Activated CD4-positive, alpha-beta T cell treated with anti-CD3 and anti-CD28 coated beads for 36 hours (primary cell): ENCODE results near the gene GMPR2. TPM values are rescaled to one million over a fixed set of nuclear protein-coding genes. Genes with fewer than 3 reads are reported as not detected.
"Not testable (repeated sequence)": the region's sequence is repeated elsewhere in the genome, so short reads cannot be mapped to it uniquely, and the experiment has no call there.

Source experiments
- ATAC-seq: fragments of 200-7000 bp; cut with Tn5 transposase; one replicate; pipeline ENCODE4 v1.10.0; 2021; ENCODE audit warnings: mild to moderate bottlenecking, moderate library complexity
- CTCF ChIA-PET: fragments of 350-600 bp; sonication (Branson Sonifier 250); formaldehyde crosslinking; loops from one replicate; lab custom pipeline; 2021; ENCODE audit warnings: antibody characterized with exemption; lab: Charles Lee
- POLR2A ChIA-PET: fragments of 350-600 bp; sonication (Branson Sonifier 250); formaldehyde crosslinking; loops from one replicate; lab custom pipeline; 2021; ENCODE audit warnings: antibody characterized with exemption, inconsistent platforms; lab: Charles Lee
- DNase-seq: peaks from one replicate; pipeline ENCODE4 v3.0.0-alpha.2; 2020
- H3K27ac Mint-ChIP-seq: one replicate; pipeline ENCODE4 v1.8.0; 2021; ENCODE audit warnings: mixed read lengths
- H3K27me3 Mint-ChIP-seq: one replicate; pipeline ENCODE4 v1.8.0; 2021; ENCODE audit warnings: mixed read lengths
- H3K36me3 Mint-ChIP-seq: one replicate; pipeline ENCODE4 v1.8.0; 2021; ENCODE audit warnings: low read depth, mixed read lengths
- H3K4me1 Mint-ChIP-seq: one replicate; pipeline ENCODE4 v1.8.0; 2021; ENCODE audit warnings: mixed read lengths
- H3K4me3 Mint-ChIP-seq: one replicate; pipeline ENCODE4 v1.8.0; 2021; ENCODE audit warnings: mild to moderate bottlenecking, moderate library complexity, mixed read lengths
- H3K9me3 Mint-ChIP-seq: one replicate; pipeline ENCODE4 v1.8.0; 2021; ENCODE audit warnings: low read depth, mixed read lengths
- intact Hi-C, 2 experiments: fragments of 100-400 bp; cut with DNase I in 1 of 2; cut with micrococcal nuclease in 1 of 2; formaldehyde crosslinking; loops; one replicate each; pipeline versions ENCODE4 v1.14.2 to v1.15.1; 2022 to 2024; cut with DNase I, micrococcal nuclease
- total RNA-seq, 2 experiments: library from RNA; stranded (reverse); gene quantifications; one replicate each; pipeline ENCODE4 v1.2.3, GENCODE V29; 2021

The GMPR2 gene
- total RNA-seq, 2 experiments from 2014 or later, result 56.7 to 59.6 TPM

DNA sequence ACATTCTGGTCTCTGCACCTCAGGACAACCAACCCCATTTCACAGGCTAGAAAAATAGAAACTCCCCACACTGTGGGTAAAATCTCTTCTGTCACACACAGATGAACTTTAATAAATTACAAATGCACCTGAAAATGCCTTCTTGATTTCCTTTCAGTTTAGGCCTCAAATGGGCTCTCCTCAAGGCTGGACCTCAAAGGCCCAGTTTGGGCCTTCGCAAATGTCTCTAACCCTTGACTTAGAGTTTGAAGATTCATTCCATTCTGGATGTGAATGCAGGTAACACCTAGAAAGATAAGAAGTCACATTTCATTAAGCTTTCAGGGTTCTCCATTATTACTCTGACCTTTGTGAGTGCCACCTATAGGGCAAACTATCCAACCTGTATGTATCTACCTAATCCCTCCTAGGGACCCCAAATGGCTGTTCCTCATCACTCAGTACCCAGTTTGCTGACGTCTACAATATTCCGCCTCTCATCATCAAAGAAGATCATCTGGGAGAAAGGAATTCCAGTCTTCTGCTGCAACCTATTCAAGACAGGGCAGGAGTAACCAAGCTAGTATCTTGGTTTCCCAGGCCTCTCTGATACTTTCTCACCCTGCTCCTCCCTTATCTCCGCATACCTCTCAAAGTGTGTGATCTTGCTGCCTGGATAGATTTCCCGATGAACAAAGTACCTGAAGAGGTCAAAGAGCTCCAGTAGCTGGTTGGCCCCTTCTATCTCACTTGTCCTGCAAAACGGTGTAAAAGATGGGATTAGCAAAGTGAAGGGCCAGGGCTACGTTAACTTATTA is 18.7 kb upstream of the GMPR2 start:
- Mint-ChIP-seq H3K9me3 (no peaks in the 10 kb centered on the region), H3K4me1 (peaks cover 50% of the 10 kb centered on the region), H3K27ac (peak overlapping the region; percentile 95), H3K4me3 (peak overlapping the region; percentile 94), H3K27me3 (no peaks in the 10 kb centered on the region), H3K36me3 (peaks cover 47% of the 10 kb centered on the region)
- POLR2A ChIA-PET, result interaction anchor here (0.5 to 2.3 kb wide), 14 partner anchors 12 to 1343 kb away, joined by 3 to 18 read pairs (median 4); partner anchors contain the start of genes DCAF11, GMPR2, IPO4 and IRF9
- no peak for ATAC-seq
- CTCF ChIA-PET, result interaction anchor here (0.5 to 3.8 kb wide), 17 partner anchors 14 to 202 kb away, joined by 3 to 44 read pairs (median 6); partner anchors contain the start of genes CIDEB, DHRS1, IPO4 and LTB4R
- intact Hi-C loops, result loop anchor here (1.0 to 2.0 kb wide), 14 partner anchors 18 to 228 kb away; partner anchors contain the start of genes DHRS1 (in 2 of the 2), GMPR2 (in 2 of the 2), NEDD8 (in 2 of the 2) and NOP9 (in 2 of the 2)
- DNase-seq, result no peak

DNA sequence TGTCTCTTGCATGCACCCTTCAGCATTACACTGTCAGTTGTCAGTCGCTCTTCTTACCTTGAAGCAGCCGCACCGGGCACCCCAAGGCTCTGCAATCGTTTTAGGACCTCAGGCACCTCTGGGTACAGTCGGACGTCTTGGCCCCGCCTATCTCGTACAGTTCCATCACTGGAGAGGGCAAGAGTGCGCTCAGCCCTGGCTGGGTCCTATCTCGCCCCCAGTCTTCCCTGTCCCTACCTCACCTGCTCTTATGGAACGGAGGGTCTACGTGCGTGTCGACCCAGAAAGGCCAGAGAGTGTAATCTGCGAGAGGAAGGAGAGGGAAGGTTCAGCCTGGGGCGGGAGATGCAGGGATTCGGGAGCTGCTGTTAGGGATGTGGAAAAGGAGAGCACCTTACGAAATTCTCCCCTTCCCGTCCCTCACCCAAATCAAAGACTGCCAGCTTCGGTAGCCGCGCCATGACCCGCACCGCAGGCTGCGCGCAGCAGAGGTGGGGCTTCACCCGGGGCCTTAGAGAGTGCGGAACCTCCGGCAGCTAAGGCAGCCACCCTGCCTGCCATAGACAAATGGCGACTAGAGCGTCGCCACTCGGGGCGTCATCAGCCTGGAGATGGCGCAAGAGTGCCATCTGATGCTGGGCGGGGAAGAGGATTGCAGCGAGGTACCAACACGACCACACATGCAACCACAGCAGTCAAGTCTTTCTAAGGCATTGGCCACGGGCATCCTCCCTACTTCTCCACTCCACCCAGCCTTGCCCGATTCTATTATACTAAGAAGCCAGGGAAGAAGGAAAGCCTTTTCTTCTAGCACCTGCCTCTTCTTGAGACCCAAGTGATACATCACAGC is 17.0 kb upstream of the GMPR2 start, which contains the start of gene MDP1:
MDP1 (minus strand) TSS at position 572 of the 850 bp plus-strand sequence; CDS start at position 461, 111 bp downstream.
- ChIA-PET POLR2A (interaction anchor here (0.5 to 1.2 kb wide), 4 partner anchors 26 to 121 kb away, joined by 3 to 6 read pairs (median 3); partner anchors contain the start of genes IRF9 and TINF2), CTCF (interaction anchor here (0.6 to 3.8 kb wide), 27 partner anchors 9 to 410 kb away, joined by 3 to 44 read pairs (median 4); partner anchors contain the start of genes CBLN3, CIDEB, DHRS1 and KHNYN)
- Mint-ChIP-seq H3K4me3 (peak within 1 kb of the TSS; percentile 92), H3K36me3 (peaks cover 33% of the 10 kb centered on the region), H3K27me3 (no peaks in the 10 kb centered on the region), H3K4me1 (peaks cover 44% of the 10 kb centered on the region), H3K27ac (peak within 1 kb of the TSS; percentile 95), H3K9me3 (no peaks in the 10 kb centered on the region)
- intact Hi-C loops, result loop anchor here (1.0 to 5.0 kb wide), 5 partner anchors 82 to 227 kb away; partner anchors contain the start of genes CBLN3 (in 1 of the 2), KHNYN (in 1 of the 2) and SDR39U1 (in 1 of the 2)
- DNase-seq, result peak; percentile 93
- peak; percentile 76 for ATAC-seq

DNA sequence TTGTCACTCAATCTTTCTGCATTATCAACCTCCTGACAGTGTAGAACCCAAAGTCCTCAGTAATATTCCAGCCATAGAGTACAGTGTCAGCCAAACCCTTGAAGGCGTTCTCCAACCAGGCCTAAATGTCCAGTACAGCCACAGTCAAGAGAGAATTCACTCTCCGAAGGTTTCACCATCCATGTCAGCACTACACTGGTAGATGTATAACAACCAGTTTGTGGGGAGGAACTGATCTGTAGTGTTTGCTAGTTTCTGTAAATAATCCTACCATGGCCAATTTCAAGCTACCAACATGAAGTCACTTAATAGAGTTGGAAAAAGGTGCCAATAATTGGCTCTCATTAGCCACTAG is 16.4 kb upstream of the GMPR2 start:
- ChIA-PET POLR2A (interaction anchor here (0.5 to 1.2 kb wide), 3 partner anchors 26 to 107 kb away, joined by 3 to 6 read pairs (median 3); partner anchors contain the start of genes IRF9 and TINF2), CTCF (interaction anchor here (0.6 to 3.8 kb wide), 21 partner anchors 9 to 220 kb away, joined by 3 to 44 read pairs (median 6); partner anchors contain the start of genes CBLN3, CIDEB, DHRS1 and KHNYN)
- intact Hi-C loops, result loop anchor here (1.0 to 5.0 kb wide), 5 partner anchors 81 to 226 kb away; partner anchors contain the start of genes CBLN3 (in 1 of the 2), KHNYN (in 1 of the 2) and SDR39U1 (in 1 of the 2)
- Mint-ChIP-seq H3K4me1 (peaks cover 41% of the 10 kb centered on the region), H3K9me3 (no peaks in the 10 kb centered on the region), H3K27ac (peak overlapping the region; percentile 95), H3K27me3 (no peaks in the 10 kb centered on the region), H3K4me3 (peak overlapping the region; percentile 92), H3K36me3 (peaks cover 29% of the 10 kb centered on the region)
- no peak for ATAC-seq
- DNase-seq, result no peak

DNA sequence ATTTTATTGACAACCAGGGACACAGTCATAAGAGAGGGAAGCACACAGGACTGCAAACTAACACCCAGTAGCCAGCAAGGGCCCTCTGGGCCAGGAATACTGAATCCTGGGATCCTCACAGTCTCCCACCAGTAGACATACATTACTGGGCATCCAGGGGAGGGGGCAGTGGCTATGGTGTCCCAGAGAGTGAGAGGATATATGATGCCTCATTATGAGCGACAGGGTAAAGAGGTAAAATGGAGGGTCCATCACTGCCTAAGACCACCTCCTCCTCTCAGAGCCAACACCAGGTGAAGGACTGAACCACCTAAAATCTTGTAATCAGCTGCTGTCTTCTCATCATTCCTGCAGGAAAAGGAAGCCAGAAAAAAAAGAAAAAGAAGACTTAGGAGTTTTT is 15.9 kb upstream of the GMPR2 start:
- H3K36me3 Mint-ChIP-seq, result peaks cover 24% of the 10 kb centered on the region
- DNase-seq, H3K27me3 Mint-ChIP-seq, POLR2A ChIA-PET, ATAC-seq, H3K9me3 Mint-ChIP-seq, H3K4me3 Mint-ChIP-seq: not testable (repeated sequence)
- peak overlapping the region; percentile 95 for H3K27ac Mint-ChIP-seq
- CTCF ChIA-PET, result interaction anchor here (1.6 to 2.2 kb wide), 7 partner anchors 8 to 81 kb away, joined by 4 to 35 read pairs (median 9); partner anchors contain the start of genes DHRS1, NOP9 and TINF2
- peaks cover 36% of the 10 kb centered on the region for H3K4me1 Mint-ChIP-seq
- intact Hi-C loops, result loop anchor here (1.0 to 5.0 kb wide), 5 partner anchors 80 to 225 kb away; partner anchors contain the start of genes CBLN3 (in 1 of the 2), KHNYN (in 1 of the 2) and SDR39U1 (in 1 of the 2)

DNA sequence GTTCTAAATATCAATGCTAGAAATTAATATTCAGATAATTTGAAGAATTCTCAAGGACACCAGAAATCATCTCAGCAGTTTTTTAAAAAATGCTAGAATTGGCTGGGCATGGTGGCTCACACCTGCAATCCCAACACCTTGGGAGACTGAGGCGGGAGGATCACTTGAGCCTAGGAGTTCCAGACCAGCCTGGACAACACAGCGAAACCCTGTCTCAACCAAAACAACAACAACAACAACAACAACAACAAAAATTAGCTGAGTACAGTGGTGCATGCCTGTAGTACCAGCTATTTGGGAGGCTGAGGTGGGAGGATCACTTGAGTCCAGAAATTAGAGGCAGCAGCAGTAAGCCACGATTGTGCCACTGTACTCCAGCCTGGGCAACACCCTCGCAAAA is 13.6 kb upstream of the GMPR2 start:
- Mint-ChIP-seq H3K4me3 (no peak overlapping the region), H3K9me3 (no peaks in the 10 kb centered on the region), H3K36me3 (peaks cover 12% of the 10 kb centered on the region), H3K27ac (no peak overlapping the region), H3K4me1 (peaks cover 23% of the 10 kb centered on the region), H3K27me3 (no peaks in the 10 kb centered on the region)
- POLR2A ChIA-PET, result interaction anchor here (0.7 kb wide), 1 partner anchor 62 kb away, joined by 3 read pairs; no protein-coding TSS in a partner anchor
- intact Hi-C loops, result loop anchor here in 1 of 2 experiments (5.0 kb wide), 1 partner anchor 223 kb away; the partner anchor contains the start of gene SDR39U1
- no peak for DNase-seq
- CTCF ChIA-PET, result interaction anchor here (1.3 to 2.0 kb wide), 2 partner anchors 89 to 212 kb away, joined by 5 to 9 read pairs; partner anchors contain the start of gene CIDEB
- ATAC-seq, result no peak

DNA sequence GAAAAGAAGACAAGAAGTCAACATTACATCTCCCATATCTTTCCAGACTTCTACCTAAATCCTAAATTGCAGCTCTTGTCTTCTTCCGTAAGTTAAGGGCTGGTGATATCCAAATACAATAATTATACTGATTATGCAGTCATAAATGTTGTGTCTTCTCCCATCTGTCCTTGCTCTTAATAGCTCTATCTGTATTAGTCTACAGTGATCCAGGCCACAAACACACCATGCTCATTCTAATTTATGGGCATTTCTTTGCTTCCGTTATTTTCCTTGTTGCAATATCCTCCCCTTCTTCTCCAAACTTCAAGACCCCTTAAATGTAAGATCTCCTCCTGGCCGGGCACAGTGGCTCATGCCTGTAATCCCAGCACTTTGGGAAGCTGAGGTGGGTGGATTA is 13.2 kb upstream of the GMPR2 start:
- no peak for DNase-seq
- Mint-ChIP-seq H3K4me3 (no peak overlapping the region), H3K4me1 (peaks cover 20% of the 10 kb centered on the region), H3K27ac (no peak overlapping the region), H3K36me3 (peaks cover 10% of the 10 kb centered on the region), H3K27me3 (no peaks in the 10 kb centered on the region), H3K9me3 (no peaks in the 10 kb centered on the region)
- intact Hi-C loops, result loop anchor here in 1 of 2 experiments (5.0 kb wide), 1 partner anchor 223 kb away; the partner anchor contains the start of gene SDR39U1
- ATAC-seq, result no peak
- ChIA-PET POLR2A (interaction anchor here (0.7 kb wide), 1 partner anchor 62 kb away, joined by 3 read pairs; no protein-coding TSS in a partner anchor), CTCF (interaction anchor here (1.1 to 2.0 kb wide), 3 partner anchors 18 to 212 kb away, joined by 5 to 9 read pairs (median 5); partner anchors contain the start of gene CIDEB)

DNA sequence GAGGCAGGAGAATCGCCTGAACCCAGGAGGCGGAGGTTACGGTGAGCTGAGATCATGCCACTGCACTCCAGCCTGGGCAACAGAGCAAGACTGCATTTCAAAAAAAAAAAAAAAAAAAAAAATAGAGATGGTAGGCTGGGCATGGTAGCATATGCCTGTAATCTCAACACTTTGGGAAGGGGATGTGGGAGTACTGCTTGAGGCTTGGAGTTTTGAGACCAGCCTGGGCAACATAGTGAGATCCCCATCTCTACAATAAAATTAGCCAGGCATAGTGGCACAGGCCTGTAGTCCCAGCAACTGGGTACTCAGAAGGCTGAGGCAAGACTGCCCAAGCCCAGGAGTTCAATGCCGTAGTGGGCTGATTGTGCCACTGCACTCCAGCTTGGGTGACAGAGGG is 9.7 kb upstream of the GMPR2 start:
- H3K9me3 Mint-ChIP-seq, H3K4me3 Mint-ChIP-seq, H3K27ac Mint-ChIP-seq, DNase-seq, H3K27me3 Mint-ChIP-seq, ATAC-seq, intact Hi-C loops: not testable (repeated sequence)
- CTCF ChIA-PET, result interaction anchor here (0.6 to 2.2 kb wide), 2 partner anchors 20 to 37 kb away, joined by 3 to 5 read pairs; partner anchors contain the start of gene TINF2
- peaks cover 14% of the 10 kb centered on the region for H3K36me3 Mint-ChIP-seq
- POLR2A ChIA-PET, result interaction anchor here (0.7 kb wide), 1 partner anchor 45 kb away, joined by 8 read pairs; no protein-coding TSS in a partner anchor
- peaks cover 16% of the 10 kb centered on the region for H3K4me1 Mint-ChIP-seq

DNA sequence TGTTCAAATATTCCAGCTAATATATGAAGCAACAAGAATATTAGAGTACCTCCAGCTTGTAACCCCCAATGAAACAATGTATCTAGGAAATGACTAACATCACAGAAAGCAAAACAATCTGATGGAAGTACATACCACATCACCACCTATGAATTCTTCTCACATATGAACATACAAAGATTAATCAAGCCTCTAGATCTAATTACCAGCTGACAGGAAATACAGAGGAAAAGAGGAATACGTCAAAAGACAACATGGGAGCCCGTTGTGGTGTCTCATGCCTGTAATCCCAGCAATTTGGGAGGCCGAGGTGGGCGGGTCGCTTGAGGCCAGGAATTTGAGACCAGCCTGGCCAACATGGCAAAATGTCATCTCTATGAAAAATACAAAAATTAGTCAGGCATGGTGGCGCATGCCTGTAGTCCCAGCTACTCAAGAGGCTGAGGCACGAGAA is 8.1 kb upstream of the GMPR2 start:
- ChIA-PET CTCF (interaction anchor here (1.3 to 2.2 kb wide), 6 partner anchors 9 to 207 kb away, joined by 3 to 8 read pairs (median 4); partner anchors contain the start of genes GMPR2, LTB4R, MDP1 and TINF2), POLR2A (no interaction called here)
- Mint-ChIP-seq H3K4me1 (peaks cover 21% of the 10 kb centered on the region), H3K9me3 (no peaks in the 10 kb centered on the region), H3K27ac (peak overlapping the region; percentile 9), H3K36me3 (peaks cover 17% of the 10 kb centered on the region), H3K27me3 (no peaks in the 10 kb centered on the region), H3K4me3 (no peak overlapping the region)
- DNase-seq (no peak), ATAC-seq (no peak)
- intact Hi-C loops, result no loop called here

DNA sequence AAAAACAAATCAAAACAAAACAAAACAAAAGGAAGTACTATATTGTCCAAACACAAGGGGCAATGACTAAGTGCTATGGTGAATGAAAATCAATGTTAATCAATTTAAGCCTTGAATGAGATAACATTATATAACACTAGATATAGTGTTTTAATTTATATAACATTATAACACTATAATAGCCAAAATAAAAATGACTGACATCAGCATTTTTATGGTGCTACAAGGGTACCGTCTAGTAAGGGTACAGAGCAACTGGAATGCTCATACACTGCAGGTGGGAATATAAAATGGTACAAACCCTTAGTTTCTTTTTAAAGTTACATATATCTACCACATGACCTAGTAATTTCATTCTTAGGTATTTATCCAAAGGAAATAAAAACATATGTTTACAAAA is 6.3 kb upstream of the GMPR2 start:
- intact Hi-C loops, result no loop called here
- Mint-ChIP-seq H3K27ac (no peak overlapping the region), H3K27me3 (no peaks in the 10 kb centered on the region), H3K4me3 (no peak overlapping the region), H3K9me3 (no peaks in the 10 kb centered on the region), H3K4me1 (peaks cover 32% of the 10 kb centered on the region), H3K36me3 (peaks cover 22% of the 10 kb centered on the region)
- CTCF ChIA-PET, result interaction anchor here (1.0 to 2.3 kb wide), 2 partner anchors 10 to 71 kb away, joined by 3 to 11 read pairs; partner anchors contain the start of gene MDP1
- no peak for DNase-seq
- POLR2A ChIA-PET, result no interaction called here
- no peak for ATAC-seq
